ENCODE data around the gene TAPT1. TPM values are rescaled to one million over a fixed set of nuclear protein-coding genes. Genes with fewer than 3 reads are reported as not detected.

Gene TAPT1
- total RNA-seq, 1 donor from 2014 or later, result 23.0 TPM

DNA sequence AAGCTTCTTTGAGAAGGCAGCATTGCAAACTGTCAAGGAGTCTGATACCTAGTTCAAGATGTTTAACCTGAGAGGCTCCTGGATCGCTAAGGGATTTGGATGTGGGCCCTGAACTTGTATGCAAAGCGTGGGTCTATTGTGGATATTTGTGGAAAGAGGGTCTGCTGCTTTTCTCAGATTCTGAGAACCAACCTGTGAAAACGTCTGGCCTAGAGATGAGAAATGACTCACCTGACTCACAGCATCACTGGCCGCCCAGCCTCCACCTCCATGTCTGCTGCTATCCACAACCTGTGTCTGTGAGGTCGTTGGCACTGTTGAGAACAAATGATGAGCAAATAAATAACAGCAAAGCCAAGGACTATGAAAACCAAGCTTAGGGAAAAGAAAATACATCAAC, 109.1 kb downstream of the TAPT1 start:
- no peaks in the 10 kb centered on the region for H3K36me3 Mint-ChIP-seq (ENCODE audit: low read depth)
- no peaks in the 10 kb centered on the region for H3K9me3 Mint-ChIP-seq (ENCODE audit: low read depth)
- TF ChIP-seq, protein P1, sequence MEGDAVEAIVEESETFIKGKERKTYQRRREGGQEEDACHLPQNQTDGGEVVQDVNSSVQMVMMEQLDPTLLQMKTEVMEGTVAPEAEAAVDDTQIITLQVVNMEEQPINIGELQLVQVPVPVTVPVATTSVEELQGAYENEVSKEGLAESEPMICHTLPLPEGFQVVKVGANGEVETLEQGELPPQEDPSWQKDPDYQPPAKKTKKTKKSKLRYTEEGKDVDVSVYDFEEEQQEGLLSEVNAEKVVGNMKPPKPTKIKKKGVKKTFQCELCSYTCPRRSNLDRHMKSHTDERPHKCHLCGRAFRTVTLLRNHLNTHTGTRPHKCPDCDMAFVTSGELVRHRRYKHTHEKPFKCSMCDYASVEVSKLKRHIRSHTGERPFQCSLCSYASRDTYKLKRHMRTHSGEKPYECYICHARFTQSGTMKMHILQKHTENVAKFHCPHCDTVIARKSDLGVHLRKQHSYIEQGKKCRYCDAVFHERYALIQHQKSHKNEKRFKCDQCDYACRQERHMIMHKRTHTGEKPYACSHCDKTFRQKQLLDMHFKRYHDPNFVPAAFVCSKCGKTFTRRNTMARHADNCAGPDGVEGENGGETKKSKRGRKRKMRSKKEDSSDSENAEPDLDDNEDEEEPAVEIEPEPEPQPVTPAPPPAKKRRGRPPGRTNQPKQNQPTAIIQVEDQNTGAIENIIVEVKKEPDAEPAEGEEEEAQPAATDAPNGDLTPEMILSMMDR (IDR thresholded peaks at IDR 0.05), result no peak
- H3K27me3 Mint-ChIP-seq (ENCODE audit: low read depth), result peaks cover 50% of the 10 kb centered on the region
- H3K4me3 Mint-ChIP-seq (ENCODE audit: unreplicated experiment), result no peak overlapping the region
- DNase-seq (ENCODE audit: low spot score), result no peak
- no peak overlapping the region for H3K27ac Mint-ChIP-seq (ENCODE audit: unreplicated experiment)
- H3K4me1 Mint-ChIP-seq (ENCODE audit: low read depth), result peaks cover 8% of the 10 kb centered on the region

DNA sequence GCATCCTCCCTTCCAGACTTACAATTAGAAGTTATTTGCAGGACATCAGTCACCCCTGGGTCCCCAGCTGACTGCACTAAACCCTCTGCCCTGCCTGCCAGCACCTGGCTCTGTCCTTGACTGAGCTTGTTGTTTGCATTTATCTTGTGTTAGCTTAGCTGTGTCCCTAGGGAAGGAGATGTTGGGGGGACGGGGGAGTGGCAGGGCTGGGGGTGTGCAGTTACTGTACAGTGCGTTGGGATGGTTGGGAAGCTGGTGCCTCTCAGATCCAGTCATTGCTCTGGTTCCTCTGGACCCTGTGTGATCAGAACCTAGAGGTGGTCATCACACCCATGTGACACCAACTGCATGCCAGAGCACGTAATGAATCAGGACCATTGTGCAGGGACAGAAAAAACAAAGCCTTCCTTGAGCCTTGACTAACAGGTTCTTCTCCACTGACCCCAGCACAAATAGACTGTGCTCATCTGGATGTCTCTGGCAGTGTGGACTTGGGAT, 109.7 kb downstream of the TAPT1 start:
- peaks cover 8% of the 10 kb centered on the region for H3K4me1 Mint-ChIP-seq (ENCODE audit: low read depth)
- H3K27ac Mint-ChIP-seq (ENCODE audit: unreplicated experiment), result no peak overlapping the region
- TF ChIP-seq, protein P1 (IDR thresholded peaks at IDR 0.05), result no peak
- no peak overlapping the region for H3K4me3 Mint-ChIP-seq (ENCODE audit: unreplicated experiment)
- no peaks in the 10 kb centered on the region for H3K9me3 Mint-ChIP-seq (ENCODE audit: low read depth)
- H3K36me3 Mint-ChIP-seq (ENCODE audit: low read depth), result no peaks in the 10 kb centered on the region
- peaks cover 54% of the 10 kb centered on the region for H3K27me3 Mint-ChIP-seq (ENCODE audit: low read depth)
- DNase-seq (ENCODE audit: low spot score), result no peak

DNA sequence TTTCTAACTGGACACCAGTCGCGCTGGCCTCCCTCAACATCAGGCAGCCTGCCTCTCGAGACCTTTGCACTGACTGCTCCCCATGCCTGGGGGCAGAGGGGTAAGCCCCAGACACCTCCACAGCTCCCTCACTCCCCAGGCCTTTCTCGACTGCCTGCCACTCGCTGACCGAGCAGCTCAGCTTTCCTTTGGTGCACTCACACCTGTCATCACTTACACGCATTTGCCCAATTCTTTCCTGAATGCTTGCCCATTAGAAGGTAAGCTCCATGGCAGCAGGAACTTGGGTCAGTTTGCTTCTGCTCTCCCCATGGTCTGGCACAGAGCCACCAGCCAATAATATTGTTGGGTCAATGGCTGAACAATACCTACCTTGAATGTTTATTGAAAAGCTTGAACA, 110.3 kb downstream of the TAPT1 start:
- Mint-ChIP-seq H3K4me3 (ENCODE audit: unreplicated experiment) (no peak overlapping the region), H3K27me3 (ENCODE audit: low read depth) (peaks cover 56% of the 10 kb centered on the region), H3K9me3 (ENCODE audit: low read depth) (no peaks in the 10 kb centered on the region), H3K36me3 (ENCODE audit: low read depth) (no peaks in the 10 kb centered on the region), H3K27ac (ENCODE audit: unreplicated experiment) (no peak overlapping the region), H3K4me1 (ENCODE audit: low read depth) (peaks cover 8% of the 10 kb centered on the region)
- no peak for DNase-seq (ENCODE audit: low spot score)
- TF ChIP-seq, protein P1 (IDR thresholded peaks at IDR 0.05), result no peak

DNA sequence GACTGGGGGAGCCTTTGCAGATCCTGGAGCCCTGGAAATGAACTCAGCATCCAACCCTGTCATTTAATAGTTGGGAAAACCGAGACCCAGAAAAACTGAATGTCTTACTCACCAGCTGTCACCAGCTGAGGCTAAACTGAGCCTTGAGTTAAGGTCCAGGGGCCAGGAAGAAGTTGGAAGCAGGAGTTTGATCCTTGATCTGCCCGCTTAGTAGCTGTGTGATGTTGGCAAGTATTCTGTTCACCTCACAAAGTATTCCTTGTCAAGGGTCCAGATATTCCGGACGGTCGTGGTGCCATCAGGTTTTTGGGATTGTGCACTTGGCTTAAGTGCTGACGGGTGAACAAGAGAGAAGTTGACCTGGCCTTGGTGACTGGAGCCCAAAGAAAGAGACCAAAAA, 111.7 kb downstream of the TAPT1 start:
- H3K4me3 Mint-ChIP-seq (ENCODE audit: unreplicated experiment), result no peak overlapping the region
- no peaks in the 10 kb centered on the region for H3K9me3 Mint-ChIP-seq (ENCODE audit: low read depth)
- peaks cover 8% of the 10 kb centered on the region for H3K4me1 Mint-ChIP-seq (ENCODE audit: low read depth)
- TF ChIP-seq, protein P1 (IDR thresholded peaks at IDR 0.05), result no peak
- DNase-seq (ENCODE audit: low spot score), result no peak
- H3K27ac Mint-ChIP-seq (ENCODE audit: unreplicated experiment), result no peak overlapping the region
- no peaks in the 10 kb centered on the region for H3K36me3 Mint-ChIP-seq (ENCODE audit: low read depth)
- H3K27me3 Mint-ChIP-seq (ENCODE audit: low read depth), result peaks cover 45% of the 10 kb centered on the region

DNA sequence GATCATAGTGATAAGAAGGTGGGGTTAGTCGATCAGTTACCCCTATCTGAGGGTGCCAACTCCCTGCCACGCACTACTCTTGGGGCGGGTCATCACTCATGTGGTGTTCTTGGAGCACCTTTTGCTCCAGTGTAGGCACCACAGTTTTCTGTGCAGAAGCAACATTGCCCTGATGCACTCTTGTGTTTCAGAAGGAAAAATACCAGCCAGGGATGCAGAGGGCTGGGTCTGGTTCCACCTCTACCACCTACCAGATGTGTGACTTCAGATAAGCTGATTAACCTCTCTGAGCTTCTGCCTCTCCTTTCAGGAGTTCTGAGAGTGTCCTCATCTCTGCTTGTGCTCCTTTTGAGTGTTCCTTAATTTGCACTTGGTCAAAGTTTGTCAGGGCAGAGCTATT, 112.5 kb downstream of the TAPT1 start:
- Mint-ChIP-seq H3K36me3 (ENCODE audit: low read depth) (no peaks in the 10 kb centered on the region), H3K4me3 (ENCODE audit: unreplicated experiment) (no peak overlapping the region), H3K27ac (ENCODE audit: unreplicated experiment) (no peak overlapping the region), H3K9me3 (ENCODE audit: low read depth) (no peaks in the 10 kb centered on the region), H3K27me3 (ENCODE audit: low read depth) (peaks cover 48% of the 10 kb centered on the region), H3K4me1 (ENCODE audit: low read depth) (peaks cover 8% of the 10 kb centered on the region)
- DNase-seq (ENCODE audit: low spot score), result no peak
- TF ChIP-seq, protein P1 (IDR thresholded peaks at IDR 0.05), result no peak
